NCI-H146 (cell line): ENCODE results near the gene KLC4.

Experiments
- DNase-seq: peaks from one replicate; lab custom pipeline; 2025; lab: John Stamatoyannopoulos, UW

Gene KLC4

DNA sequence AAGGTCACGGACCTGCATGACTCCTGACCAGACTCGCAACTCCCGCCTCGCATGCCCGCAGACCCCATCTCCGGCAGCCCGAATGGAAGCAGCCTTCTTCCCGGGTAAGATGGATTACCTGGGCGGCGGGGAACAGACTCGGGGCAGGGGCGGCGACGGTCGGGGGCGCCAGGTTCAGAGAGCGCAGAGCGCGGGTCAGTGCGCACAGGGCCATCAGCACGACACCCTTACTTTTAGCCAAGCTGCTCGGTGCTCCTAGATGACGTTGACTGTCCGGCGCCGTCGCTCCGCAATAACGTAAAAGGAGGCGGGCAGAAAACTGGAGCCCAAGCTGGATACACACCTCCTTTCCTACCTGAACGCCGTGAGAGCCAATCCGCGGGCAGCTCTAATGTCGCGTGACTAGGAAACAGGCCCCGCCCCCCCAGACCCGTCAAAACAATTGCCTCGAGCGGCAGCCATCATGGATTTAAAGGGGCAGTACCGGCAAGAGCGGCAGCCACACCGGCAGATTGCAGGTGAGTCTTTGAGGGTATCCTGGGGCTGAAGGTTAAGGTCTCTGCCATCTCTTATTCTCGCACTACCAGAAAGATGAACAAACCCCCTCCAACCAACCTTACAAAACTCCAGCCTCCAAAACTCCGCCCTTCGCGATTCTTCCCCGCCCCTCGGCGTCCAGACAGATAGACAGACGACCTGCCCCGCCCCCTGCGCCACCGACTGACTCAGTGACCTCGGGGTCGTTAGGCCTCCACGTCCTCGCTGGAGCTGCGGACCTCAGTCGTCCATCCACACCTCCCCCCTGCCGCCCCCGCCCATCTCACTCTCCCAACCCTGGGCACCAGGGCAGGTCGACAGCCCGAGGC is at the start of gene KLC4, which contains the start of gene MRPL2:
KLC4 (plus strand) TSS at position 464 of the 866 bp plus-strand sequence. CDS start 1,705 bp downstream, outside the sequence.
MRPL2 (minus strand) TSS at position 267 of the 866 bp plus-strand sequence; CDS start at position 214, 53 bp downstream.
- DNase-seq, result peak; percentile 100

DNA sequence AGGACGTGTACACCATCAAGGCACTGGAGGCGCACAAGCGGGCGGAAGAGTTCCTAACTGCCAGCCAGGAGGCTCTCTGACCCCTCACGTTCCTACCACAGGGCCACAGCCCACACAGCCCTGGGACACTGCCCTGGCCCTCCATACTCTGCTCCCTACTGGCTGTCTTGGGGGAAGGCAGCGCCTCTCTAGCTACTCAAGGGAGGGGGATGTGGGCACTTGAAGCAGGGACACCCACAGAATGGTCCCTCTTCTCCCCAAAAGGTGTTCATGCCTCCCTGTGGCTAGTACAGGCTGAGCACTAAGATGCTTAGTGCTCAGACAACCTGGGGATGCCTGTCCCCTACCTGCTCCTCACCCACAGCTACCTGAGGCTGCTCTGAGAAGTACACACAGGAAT is 48.2 kb upstream of the KLC4 start:
- DNase-seq, result no peak

DNA sequence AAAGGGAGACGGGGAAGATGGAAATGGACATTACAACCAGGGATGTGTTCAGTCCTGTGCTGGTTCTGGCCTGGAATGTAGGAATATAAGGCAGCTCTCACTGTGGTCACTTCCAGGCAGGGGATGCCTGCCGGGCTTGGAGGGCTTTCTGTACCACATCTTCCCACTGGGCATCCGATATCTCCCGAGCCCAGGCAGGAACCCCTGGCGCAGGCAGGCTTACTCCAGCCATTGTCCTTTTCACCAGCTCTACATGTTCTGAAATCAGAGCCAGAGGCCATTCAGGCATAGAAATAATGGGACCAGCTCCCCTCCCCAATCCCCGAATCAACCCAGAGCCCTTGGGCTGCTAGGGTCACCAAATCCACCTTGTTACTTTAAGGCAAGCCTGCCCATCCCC is 47.1 kb upstream of the KLC4 start:
- DNase-seq, result no peak

DNA sequence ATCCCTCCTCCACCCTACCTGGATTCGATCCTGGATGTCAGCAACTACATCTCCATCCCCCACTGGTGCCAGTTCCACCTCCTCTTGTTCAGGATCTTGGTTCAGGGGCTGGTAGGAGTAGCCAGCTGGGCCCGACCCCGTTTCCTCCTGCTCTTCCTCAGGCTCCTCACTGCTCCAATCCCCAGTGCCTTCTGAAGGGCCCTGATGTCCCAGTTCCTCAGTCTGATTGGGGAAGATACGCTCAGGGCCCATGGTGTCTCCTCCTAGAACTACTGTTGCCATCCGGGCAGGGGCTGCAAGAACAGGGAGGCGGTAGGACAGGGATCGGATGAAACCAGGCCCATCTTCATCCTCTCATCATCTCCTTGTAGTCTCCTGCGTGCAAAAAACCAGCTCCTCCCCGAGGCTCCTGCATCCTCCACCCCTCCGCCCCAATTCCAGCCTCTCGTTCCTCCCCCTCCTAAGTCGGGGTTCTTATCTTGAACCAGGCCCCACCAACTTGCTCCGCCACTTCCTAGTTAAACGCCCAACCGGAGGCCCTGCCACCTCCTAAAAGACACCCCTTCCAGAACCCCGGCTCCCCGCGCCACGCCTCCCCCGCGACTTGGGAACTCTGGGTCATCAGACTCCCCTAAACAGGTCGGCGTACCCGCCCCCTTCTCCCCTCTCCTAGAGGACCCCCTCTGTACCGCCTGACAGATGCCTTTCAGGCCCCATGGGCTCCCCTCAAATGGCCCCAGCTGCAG is 46.2 kb upstream of the KLC4 start:
- peak; percentile 74 for DNase-seq

DNA sequence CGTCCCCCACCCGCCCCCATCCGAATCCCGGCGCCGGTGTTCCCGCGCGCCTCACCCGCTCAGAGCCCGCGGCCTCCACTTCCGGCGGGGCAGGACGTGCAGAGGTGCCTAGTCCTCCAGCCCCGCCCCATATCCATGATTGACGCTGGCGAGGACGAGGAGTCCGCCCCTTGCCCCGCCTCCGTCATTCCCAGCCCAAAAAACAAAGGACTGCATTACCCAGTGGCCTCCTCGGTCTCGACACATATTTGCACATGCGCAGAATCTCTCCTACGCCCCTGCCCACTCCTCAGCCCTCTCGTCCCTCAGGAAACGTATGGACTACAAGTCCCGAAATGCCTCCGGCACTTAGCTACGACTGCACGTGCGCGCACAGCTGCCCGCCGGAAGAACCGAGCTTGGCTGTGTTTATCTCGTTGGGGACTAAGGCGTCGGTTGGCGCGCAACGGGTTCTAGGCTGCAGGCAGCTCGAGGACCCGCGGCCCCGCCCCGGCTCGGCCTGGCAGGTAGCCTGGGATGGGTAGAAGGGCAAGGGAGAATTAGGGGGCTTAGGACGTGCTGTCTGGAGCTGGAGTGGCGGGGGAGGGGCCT is 45.5 kb upstream of the KLC4 start, which contains the start of the genes KLHDC3 and MEA1:
KLHDC3 (plus strand) TSS at position 407 of the 591 bp plus-strand sequence. CDS start 2,944 bp downstream, outside the sequence.
MEA1 (minus strand) TSS at position 104 of the 591 bp plus-strand sequence. CDS start 133 bp downstream, outside the sequence.
- peak; percentile 100 for DNase-seq

DNA sequence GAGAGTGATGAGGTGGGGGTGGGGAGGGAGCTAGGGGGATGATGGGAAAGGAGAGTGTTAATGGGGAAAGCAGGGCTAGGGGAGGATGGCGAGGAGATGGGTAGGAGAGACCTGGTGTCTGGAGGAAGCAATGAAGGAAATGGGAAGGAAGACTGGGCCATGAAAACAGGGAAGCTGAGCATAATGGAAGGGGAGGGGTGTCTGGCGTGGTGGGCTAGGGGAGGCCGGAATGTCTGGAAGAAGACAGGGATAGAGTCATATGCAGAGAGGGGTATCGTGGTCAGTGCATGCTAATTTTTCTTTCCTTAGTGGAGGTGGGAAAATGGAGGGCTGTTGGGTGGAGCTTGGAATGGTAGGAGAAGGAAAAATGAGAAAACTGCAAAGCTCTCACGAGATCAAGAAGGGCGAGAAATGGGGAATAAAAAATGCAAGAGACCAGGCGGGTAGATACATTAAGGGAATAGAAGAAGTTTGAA is 45.0 kb upstream of the KLC4 start:
- DNase-seq, result peak; percentile 52

DNA sequence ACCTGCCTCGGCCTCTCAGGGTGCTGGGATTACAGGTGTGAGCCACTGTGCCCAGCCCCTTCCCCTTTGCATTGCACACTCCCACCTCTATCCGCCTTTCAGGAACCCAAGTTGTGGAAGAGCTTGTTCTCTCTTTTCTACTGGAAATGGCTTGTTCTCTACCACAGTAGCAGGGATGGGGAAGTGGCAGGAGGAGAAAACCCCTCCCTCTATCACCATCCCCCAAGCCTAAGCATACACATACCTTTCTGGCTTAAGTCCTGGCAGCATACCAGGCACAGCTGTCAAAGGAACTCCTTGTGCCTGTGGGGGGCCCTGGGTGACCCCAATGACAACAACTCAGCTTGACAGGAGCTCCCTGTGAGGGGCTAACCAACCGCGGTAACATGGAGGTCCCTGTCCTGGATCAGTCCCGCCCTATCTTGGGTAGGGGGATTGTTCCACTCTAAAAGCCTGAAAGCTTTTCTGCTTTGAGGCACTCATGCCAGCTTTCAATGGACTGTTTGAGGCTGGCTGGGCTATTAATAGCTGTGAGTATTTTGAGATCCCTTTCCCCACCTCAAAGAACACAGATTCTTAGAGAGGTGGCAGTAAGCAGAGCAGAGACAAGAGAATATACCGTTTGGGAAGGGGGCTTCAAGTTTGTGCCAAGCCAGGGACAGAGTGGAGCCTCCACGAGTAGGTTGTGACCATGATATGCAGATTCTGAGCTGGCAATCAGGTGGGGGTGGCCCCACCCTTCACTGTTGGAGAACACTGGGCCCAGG is 43.1 kb upstream of the KLC4 start:
- DNase-seq, result no peak

DNA sequence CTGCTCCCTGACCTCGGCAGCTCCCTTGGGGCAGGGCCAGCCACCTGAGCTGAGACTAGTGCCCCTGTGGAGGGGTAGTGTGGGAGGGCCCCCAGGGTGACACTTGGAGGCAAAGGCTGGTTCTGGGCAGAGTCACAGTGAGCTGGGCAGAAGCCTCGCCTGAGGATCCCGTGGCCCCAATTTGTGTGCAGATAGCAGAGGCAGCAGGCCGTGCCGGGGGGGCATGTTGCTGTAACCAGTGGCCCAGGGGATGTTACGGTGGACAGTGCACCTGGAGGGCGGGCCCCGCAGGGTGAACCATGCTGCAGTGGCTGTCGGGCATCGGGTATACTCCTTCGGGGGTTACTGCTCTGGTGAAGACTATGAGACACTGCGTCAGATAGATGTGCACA is 42.5 kb upstream of the KLC4 start:
- DNase-seq, result no peak

DNA sequence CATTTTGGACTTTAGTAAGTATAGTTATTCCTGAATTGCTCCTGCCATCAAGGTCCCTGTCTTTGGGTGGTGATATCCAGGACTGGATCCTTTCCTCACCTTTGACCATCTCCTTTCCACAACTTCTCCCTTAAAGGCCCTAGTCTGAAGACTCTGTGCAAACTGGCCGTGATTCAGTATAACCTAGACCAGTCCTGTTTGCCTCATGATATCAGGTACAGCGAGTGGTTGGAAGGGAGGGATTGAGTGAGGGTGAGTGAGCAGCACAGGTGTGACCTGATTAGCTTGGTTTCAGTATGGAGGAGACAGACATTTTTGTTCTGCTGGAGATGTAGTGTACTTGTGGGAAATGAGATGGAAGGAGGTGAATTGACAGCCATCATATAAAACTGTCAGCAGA is 40.3 kb upstream of the KLC4 start:
- no peak for DNase-seq

DNA sequence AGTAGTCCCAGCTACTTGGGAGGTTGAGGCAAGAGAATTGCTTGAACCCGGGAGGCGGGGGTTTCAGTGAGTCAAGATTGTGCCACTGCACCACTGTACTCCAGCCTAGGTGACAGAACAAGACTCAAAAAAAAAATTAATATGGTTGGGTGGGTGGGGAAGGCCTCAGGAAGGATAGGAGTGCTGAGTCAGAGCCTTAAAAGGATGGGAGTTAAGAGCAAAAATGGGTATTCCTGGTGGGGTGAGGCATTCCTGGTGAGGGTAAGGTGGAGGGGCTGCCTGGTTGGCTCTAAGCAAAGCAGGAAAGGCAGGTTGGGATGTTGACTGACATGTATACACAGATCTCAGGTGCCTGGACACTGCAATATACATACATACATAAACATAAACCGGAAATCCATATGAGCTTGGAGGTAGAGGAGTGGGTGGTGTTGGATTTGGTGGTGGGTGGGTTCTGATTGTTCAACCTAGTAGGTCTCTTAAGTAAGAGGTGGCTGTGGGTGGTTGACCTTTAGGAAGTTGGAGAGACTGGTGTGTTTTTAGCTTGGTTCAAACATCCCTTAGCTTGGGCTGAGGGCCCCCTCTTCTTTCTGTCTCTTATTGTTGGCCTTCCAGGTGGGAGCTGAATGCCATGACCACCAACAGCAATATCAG is 39.3 kb upstream of the KLC4 start:
- DNase-seq, result no peak

DNA sequence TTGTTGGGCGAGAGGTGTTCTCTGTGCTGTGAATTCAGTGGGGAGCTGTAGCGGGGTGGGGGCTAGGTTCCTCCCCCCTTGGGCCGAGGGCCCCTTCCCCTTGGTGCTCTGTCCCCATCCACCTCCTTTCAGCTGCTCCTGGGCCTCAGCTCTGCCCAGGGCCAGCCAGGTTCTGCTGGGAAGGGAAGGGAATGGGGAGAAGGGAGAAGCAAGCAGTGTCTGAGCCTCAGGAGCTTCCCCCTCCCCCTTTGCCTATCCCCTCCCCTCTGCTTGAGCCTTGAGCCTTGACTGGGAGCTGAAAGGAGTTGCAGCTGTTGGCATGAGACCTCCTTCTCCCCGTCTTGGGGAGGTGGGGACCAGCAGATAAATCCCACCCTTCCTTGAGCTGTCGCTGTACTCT is 38.6 kb upstream of the KLC4 start:
- DNase-seq, result no peak

DNA sequence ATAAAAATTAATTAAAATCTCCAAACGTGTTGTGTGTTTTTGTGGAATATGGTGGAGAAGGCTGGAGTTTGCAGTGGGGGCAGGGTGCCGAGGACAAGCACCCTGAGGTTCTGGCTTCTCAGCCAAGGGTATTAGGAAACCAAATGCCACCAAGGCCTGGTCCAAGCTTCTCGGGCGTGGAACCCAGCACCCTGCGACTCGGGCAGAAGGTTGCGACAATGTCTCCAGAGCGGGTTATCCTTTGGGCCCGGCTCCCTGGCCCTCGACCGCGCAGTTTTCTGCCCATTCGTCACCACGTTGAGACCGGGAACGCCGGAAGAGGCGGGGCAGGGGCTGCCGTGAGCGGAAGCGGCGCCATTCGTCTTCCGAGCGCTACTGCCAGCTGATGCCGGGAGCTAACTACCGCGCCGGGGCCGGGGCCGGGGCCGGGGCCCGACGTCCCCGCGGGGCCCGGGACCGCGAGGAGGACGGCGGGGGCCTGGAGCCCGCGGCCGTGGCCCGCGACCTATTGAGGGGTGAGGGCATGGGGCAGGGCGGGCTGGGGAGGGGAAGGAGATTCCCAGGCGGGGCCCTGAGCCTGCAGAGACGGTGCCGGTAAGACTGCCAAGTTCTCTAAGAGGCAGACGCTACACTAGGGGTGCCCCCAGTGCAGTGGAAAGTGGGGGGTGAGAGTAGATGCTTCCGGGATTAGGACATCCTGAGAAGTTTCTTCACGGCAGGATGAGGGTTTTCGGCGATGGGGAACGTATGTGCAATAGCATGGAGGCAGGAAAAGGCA is 38.0 kb upstream of the KLC4 start, which contains the start of gene RRP36:
RRP36 (plus strand) TSS at position 354 of the 778 bp plus-strand sequence; CDS start at position 386, 32 bp downstream.
- peak; percentile 82 for DNase-seq

DNA sequence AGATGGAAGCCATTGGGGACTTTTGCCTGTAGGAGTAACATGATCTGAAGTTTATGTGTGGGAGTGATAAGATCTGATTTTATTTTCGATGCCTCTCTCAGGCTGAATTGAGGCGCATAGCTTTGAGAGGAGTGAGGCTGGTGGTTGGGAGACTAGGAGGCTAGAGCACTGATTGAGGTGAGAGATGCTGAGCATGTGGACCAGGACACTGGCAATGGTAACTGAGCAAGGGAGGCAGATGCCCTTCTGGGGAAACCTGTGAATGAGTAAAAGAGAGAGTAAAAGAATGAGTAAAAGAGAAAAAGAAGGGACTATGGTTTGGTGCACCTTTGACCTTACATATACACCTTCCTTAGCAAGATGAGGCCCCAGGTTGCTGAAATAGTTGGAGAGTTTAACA is 35.0 kb upstream of the KLC4 start:
- DNase-seq, result no peak

DNA sequence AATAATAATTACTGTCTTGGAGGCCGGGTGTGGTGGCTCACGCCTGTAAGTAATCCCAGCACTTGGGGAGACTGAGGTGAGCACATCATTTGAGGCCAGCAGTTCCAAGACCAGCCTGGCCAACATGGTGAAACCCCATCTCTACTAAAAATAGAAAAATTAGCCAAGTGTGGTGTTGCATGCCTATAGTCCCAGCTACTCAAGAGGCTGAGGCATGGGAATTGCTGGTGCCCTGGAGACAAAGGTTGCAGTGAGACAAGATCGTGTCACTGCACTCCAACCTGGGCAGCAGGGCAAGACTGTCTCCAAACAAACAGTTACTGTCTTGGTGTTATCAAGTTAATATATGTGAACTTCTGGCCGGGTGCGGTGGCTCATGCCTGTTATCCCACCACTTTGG is 33.1 kb upstream of the KLC4 start:
- no peak for DNase-seq

DNA sequence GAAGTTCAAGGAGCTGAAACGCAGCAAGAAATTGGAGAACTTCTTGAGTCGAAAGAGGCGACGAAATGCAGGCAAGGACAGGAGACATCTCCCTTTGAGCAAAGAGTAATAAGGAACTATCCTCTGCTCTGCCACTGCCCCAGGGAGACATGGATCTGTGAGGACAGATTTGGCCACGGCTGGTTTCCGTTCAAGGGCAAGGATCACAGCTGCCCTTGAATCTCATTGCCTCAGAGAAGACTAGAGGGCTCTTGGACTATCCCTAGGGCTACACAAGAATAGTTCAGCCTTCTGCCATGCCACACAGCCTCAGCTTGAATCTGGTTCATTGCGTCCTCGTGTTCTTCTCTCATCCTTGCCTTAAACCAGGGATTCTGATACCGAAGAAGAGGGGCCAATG is 30.3 kb upstream of the KLC4 start:
- DNase-seq, result no peak

DNA sequence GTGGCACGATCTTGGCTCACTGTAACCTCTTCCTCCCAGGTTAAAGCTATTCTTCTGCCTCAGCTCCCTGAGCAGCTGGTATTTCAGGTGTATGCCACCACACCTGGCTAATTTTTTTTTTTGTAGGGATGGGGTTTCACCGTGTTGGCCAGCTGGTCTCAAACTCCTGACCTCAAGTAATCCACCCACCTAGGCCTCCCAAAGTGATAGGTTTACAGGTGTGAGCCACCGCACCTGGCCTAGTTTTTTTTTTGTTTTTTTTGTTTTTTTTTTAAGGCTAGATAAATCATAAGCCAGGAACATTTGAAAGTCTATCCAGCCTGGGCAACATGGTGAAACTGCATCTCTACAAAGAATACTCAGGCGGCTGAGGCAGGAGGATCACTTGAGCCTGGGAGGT is 27.1 kb upstream of the KLC4 start:
- DNase-seq, result no peak

DNA sequence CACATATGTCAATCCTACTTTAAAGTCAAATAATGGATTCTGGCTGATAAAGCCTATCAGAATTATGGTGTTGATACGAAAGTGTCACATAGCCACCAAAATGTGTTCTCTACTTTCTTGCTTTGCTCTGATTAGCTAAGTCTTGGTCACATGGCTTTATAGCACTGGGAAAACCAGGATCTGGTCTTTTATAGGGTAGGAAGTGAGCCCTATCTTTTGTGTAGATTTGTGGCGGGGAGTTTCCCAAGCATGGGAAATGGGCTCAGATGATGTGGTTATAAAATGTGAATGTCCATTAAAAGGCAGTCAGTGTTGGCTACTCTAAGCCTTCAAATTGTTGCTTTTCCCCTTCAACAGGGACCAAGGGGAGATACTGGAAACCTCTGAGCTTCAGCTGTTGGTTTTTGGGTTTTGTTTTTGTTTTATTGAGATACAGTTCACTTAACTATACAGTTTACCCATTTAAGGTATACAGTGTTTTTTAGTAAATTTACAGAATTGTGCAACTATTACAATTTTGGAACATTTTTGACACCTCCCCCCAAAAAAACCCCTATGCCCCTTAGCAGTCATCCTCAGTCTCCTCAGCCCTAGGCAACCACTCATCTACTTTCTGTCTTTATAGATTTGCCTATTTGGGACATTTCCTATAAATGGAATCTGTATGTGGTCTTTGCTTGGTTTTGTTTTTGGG is 25.8 kb upstream of the KLC4 start:
- no peak for DNase-seq

DNA sequence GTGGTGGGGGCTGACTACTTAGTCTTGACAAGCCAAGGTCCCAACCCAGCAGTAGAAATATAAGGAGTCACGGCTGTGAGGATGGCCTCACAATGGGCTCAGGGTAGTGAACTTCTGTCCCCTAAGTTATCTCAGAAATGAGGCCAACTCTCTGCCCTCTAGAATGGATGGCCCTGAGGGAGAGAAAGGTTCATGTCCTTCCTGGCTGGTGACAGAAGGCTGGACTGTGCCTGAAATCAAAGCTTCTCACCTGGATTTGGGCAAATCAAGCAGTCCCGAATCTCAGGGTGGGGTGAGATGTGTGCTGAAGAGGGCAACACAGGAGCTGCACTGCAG is 25.3 kb upstream of the KLC4 start:
- no peak for DNase-seq

DNA sequence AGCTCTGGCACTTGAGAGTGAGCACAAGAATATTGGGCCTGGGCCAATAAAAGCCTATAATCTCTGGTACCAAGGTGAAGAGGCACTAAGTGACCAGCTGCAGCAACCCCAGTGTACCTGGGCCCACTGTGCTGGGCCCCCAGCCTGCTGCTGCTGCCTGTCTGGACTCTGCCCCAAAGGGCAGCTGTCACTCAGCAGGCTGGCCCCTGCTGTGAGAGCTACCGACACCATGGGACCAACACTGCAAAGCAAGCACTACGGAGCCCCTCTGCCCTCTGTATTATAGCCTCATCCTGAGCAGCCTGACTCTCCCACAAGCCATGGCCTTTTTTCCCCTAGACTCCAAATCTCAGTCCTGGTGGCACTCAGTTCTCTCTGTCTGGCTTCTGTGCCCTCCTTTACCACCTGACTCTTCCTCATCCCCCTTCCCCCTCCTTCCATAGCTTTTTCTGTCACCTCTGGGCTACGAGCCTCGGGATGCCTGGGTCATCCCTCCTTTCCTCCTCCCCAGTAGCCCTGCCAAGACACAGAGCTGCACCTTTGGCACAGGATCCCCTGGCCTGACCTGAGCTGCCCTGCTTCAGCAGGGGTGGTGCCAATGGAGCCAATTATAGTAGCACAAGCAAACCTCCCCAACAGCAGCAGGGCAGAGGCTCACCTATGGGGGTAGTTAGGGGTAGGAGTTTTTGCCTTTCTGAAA is 23.8 kb upstream of the KLC4 start:
- DNase-seq, result no peak
